HCT116 (cell line): ENCODE data around the gene TNP1.

Experiments
- CTCF ChIP-seq, 3 experiments: fragments of 200-600 bp in 1 of 3; sonication (generic) in 1 of 3; IDR thresholded peaks in 2 of 3; conservative IDR thresholded peaks in 1 of 3; 2 replicates each; pipeline ENCODE4 v1.5.1; 2012 to 2017; ENCODE audit warnings: low read depth in 2 of 3, low read length in 2 of 3, antibody characterized with exemption in 1 of 3, borderline replicate concordance in 1 of 3, control low read depth in 1 of 3, mild to moderate bottlenecking in 1 of 3, mixed read lengths in 1 of 3, mixed run types in 1 of 3, moderate library complexity in 1 of 3; ENCODE audit not compliant: insufficient read depth in 1 of 3
- ELF1 ChIP-seq: IDR thresholded peaks from 2 replicates; pipeline ENCODE4 v1.6.1; 2012; ENCODE audit warnings: low read depth, borderline replicate concordance
- JUND ChIP-seq: IDR thresholded peaks from 2 replicates; pipeline ENCODE4 v1.6.1; 2012
- POLR2A ChIP-seq: IDR thresholded peaks from 2 replicates; pipeline ENCODE4 v1.7.0; 2011; ENCODE audit warnings: borderline replicate concordance; ENCODE audit not compliant: insufficient read depth, insufficient read length; ENCODE audit errors: extremely low read depth
- REST ChIP-seq: IDR thresholded peaks from 2 replicates; pipeline ENCODE4 v1.6.1; 2012; ENCODE audit warnings: low read depth
- SP1 ChIP-seq: IDR thresholded peaks from 2 replicates; pipeline ENCODE4 v1.6.1; 2012; ENCODE audit warnings: low read depth

- no peak for TF ChIP-seq JUND
- no peak for TF ChIP-seq CTCF (IDR thresholded peaks at IDR 0.05 in 2 of 3, conservative IDR thresholded peaks at IDR 0.05 in 1 of 3; ENCODE audit: borderline replicate concordance in 1 of 3, insufficient read depth in 1 of 3, low read depth in 2 of 3, low read length in 2 of 3)
- no peak for TF ChIP-seq ELF1
- no peak for TF ChIP-seq POLR2A
- no peak for TF ChIP-seq SP1
- no peak for TF ChIP-seq REST
Measured at GRCh38 chr2:216908300-216908699, 48.4 kb upstream of the TNP1 start.
